HepG2 (cell line): Measurements from ENCODE around the gene NUP93. TPM values are rescaled to one million over a fixed set of nuclear protein-coding genes. Genes with fewer than 3 reads are reported as not detected.
A peak's percentile ranks its signal among the peaks of the same experiment; 100 is the strongest.

ENCODE experiments used
- AKAP8 ChIP-seq: sonication (generic); formaldehyde crosslinking; IDR thresholded peaks from 2 replicates; pipeline ENCODE4 v1.5.1; 2020; ENCODE audit warnings: mild to moderate bottlenecking, missing genetic modification reagents
- EP300 ChIP-seq, 3 experiments: sonication (generic) in 1 of 3; formaldehyde crosslinking in 1 of 3; IDR thresholded peaks; 2 replicates each; pipeline versions ENCODE4 v1.5.1 to v1.6.1; 2011 to 2020; ENCODE audit warnings: low read depth in 2 of 3, low read length in 2 of 3, borderline replicate concordance in 1 of 3, improper control_type of control experiment in 1 of 3, mild to moderate bottlenecking in 1 of 3, missing genetic modification reagents in 1 of 3, moderate library complexity in 1 of 3
- ETV5 ChIP-seq: IDR thresholded peaks from 2 replicates; pipeline ENCODE4 v1.6.1; 2018; ENCODE audit warnings: missing biosample characterization, missing genetic modification reagents, inconsistent platforms, borderline replicate concordance
- FOXA1 ChIP-seq, 2 experiments: fragments of 450-650 bp in 1 of 2; sonication (generic) in 1 of 2; formaldehyde crosslinking in 1 of 2; IDR thresholded peaks; 2 replicates each; pipeline versions ENCODE4 v1.4.0 to v1.6.1; 2016 to 2020; ENCODE audit warnings: missing genetic modification reagents in 1 of 2
- FOXK1 ChIP-seq: sonication (generic); formaldehyde crosslinking; IDR thresholded peaks from 2 replicates; pipeline ENCODE4 v1.4.0; 2020; ENCODE audit warnings: low read depth, missing genetic modification reagents, borderline replicate concordance
- HMG20B ChIP-seq: conservative IDR thresholded peaks from 2 replicates; pipeline ENCODE4 v1.6.1; 2016; ENCODE audit warnings: missing genetic modification reagents, missing compliant biosample characterization
- HNF4A ChIP-seq: sonication (generic); formaldehyde crosslinking; IDR thresholded peaks from 2 replicates; pipeline ENCODE4 v1.4.0; 2020; ENCODE audit warnings: missing genetic modification reagents
- HNRNPLL ChIP-seq: fragments of 200-400 bp; formaldehyde crosslinking; IDR thresholded peaks from 2 replicates; pipeline ENCODE4 v1.6.1; 2017; ENCODE audit warnings: mild to moderate bottlenecking, low read depth, low read length; ENCODE audit not compliant: poor library complexity, severe bottlenecking
- KDM1A ChIP-seq: IDR thresholded peaks from 2 replicates; pipeline ENCODE4 v1.6.1; 2016; ENCODE audit warnings: missing compliant biosample characterization
- KIAA2018 ChIP-seq: sonication (generic); formaldehyde crosslinking; IDR thresholded peaks from 2 replicates; pipeline ENCODE4 v1.5.0; 2020; ENCODE audit warnings: mild to moderate bottlenecking, missing genetic modification reagents, borderline replicate concordance
- MIXL1 ChIP-seq: IDR thresholded peaks from 2 replicates; pipeline ENCODE4 v1.6.1; 2016
- PHF21A ChIP-seq: sonication (generic); formaldehyde crosslinking; IDR thresholded peaks from 2 replicates; pipeline ENCODE4 v1.5.0; 2020; ENCODE audit warnings: mild to moderate bottlenecking, missing genetic modification reagents
- TCF7 ChIP-seq: sonication (generic); IDR thresholded peaks from 2 replicates; pipeline ENCODE4 v1.6.1; 2016; ENCODE audit warnings: antibody characterized with exemption, low read depth
- TRIM24 ChIP-seq: sonication (generic); formaldehyde crosslinking; IDR thresholded peaks from 2 replicates; pipeline ENCODE4 v1.8.0; 2022; ENCODE audit warnings: mild to moderate bottlenecking, missing genetic modification reagents
- ZGPAT ChIP-seq: IDR thresholded peaks from 2 replicates; pipeline ENCODE4 v1.6.1; 2016; ENCODE audit warnings: mild to moderate bottlenecking
- ZNF12 ChIP-seq: sonication (generic); formaldehyde crosslinking; IDR thresholded peaks from 2 replicates; pipeline ENCODE4 v1.5.0; 2020; ENCODE audit warnings: missing genetic modification reagents
- ZNF503 ChIP-seq: sonication (generic); formaldehyde crosslinking; IDR thresholded peaks from 2 replicates; pipeline ENCODE4 v1.4.0; 2020; ENCODE audit warnings: missing genetic modification reagents
- ZNF547 ChIP-seq: sonication (generic); formaldehyde crosslinking; IDR thresholded peaks from 2 replicates; pipeline ENCODE4 v1.5.1; 2020; ENCODE audit warnings: mild to moderate bottlenecking, missing genetic modification reagents
- ZSCAN29 ChIP-seq: sonication (generic); formaldehyde crosslinking; conservative IDR thresholded peaks from 2 replicates; pipeline ENCODE4 v1.4.0; 2020; ENCODE audit warnings: mild to moderate bottlenecking, missing genetic modification reagents
- polyA plus RNA-seq, 8 experiments: library from polyadenylated mRNA; depleted of rRNA in 3 of 8; stranded (reverse) in 7 of 8; unstranded in 1 of 8; fragments of >200 nt; fragmentation: Illumina TruSeq in 4 of 8; extraction: Trizol in 4 of 8; gene quantifications; 2 replicates each; pipeline versions ENCODE4 v1.2.1 to v1.2.3, GENCODE V29; 2011 to 2016; ENCODE audit warnings: low read depth in 4 of 8, missing spikeins in 1 of 8, mixed read lengths in 1 of 8; ENCODE audit not compliant: insufficient read depth in 1 of 8
- total RNA-seq, 5 experiments: library from RNA; depleted of rRNA; stranded (reverse); fragments of >200 nt; fragmentation: Illumina TruSeq; extraction: Trizol; gene quantifications; 2 replicates each; pipeline ENCODE4 v1.2.3, GENCODE V29; 2016; ENCODE audit warnings: low read depth in 1 of 5

The NUP93 gene
- total and polyA plus RNA-seq, 2 of the 13 experiments (the other 11 are each of a cell fraction or from before 2014, with no cell fraction given) = 58.5 to 140 TPM

- TF ChIP-seq TRIM24 (peak; percentile 49; the same call in 1 of the 2 replicates), EP300 (IDR thresholded peaks at IDR 0.05; ENCODE audit: low read depth in 2 of 2, low read length in 2 of 2) (peak in 1 of 2 experiments; percentile 82; a peak in 2 of 4 replicates), EP300 (CRISPR knock-in tag; IDR thresholded peaks at IDR 0.05; ENCODE audit: borderline replicate concordance) (peak; percentile 66; the same call in 1 of the 2 replicates), HNRNPLL (no peak), AKAP8 (CRISPR knock-in tag) (peak; percentile 46; the same call in 1 of the 2 replicates), MIXL1 (CRISPR knock-in tag) (peak; percentile 73; the same call in 1 of the 2 replicates), KDM1A (CRISPR knock-in tag) (peak; percentile 80; the same call in 1 of the 2 replicates), ETV5 (CRISPR knock-in tag) (peak; percentile 55; the same call in 1 of the 2 replicates), PHF21A (CRISPR knock-in tag) (peak; percentile 62), HMG20B (peak; percentile 68; the same call in 1 of the 2 replicates), ZNF503 (CRISPR knock-in tag) (peak; percentile 80; the same call in 1 of the 2 replicates), FOXK1 (CRISPR knock-in tag) (peak; percentile 92), FOXA1 (IDR thresholded peaks at IDR 0.05) (peak; percentile 60), FOXA1 (CRISPR knock-in tag; IDR thresholded peaks at IDR 0.05) (peak; percentile 84), KIAA2018 (no peak), ZSCAN29 (CRISPR knock-in tag) (0 out of 2 replicates have a peak, but pooled peaks have one; percentile 47), HNF4A (peak; percentile 50; the same call in 1 of the 2 replicates), ZGPAT (CRISPR knock-in tag) (peak; percentile 78), ZNF547 (CRISPR knock-in tag) (no peak), TCF7 (peak; percentile 68; the same call in 1 of the 2 replicates), ZNF12 (CRISPR knock-in tag) (peak; percentile 48; the same call in 1 of the 2 replicates)
These were observed 88.0 kb downstream of the NUP93 start (continued) for GRCh38 chr16:56817938-56818337.
